Peyer's patch (tissue), 4 donors: ENCODE results near the gene KRAS.

Source experiments
- CTCF ChIP-seq, 6 experiments: fragments of 450-650 bp in 4 of 6; fragments of 200-600 bp in 2 of 6; sonication (generic) in 1 of 6; IDR thresholded peaks; one replicate each; pipeline ENCODE4 v1.5.1; 2017 to 2019; ENCODE audit warnings: antibody characterized with exemption in 6 of 6, mild to moderate bottlenecking in 3 of 6, moderate library complexity in 1 of 6
- POLR2A ChIP-seq, 2 donors: fragments of 450-650 bp; IDR thresholded peaks; one replicate each; pipeline ENCODE4 v1.5.1; 2017; ENCODE audit warnings: antibody characterized with exemption in 2 of 2, mild to moderate bottlenecking in 2 of 2, moderate library complexity in 2 of 2

GRCh38 chr12:25251769-25252168, 1.0 kb upstream of the KRAS start:
- TF ChIP-seq CTCF (IDR thresholded peaks at IDR 0.05) (no peak), POLR2A (IDR thresholded peaks at IDR 0.05) (no peak)
